Epithelial cell of esophagus (primary cell): ENCODE results near the gene EXOC3.

Source experiments
- DNase-seq: peaks from one replicate; pipeline ENCODE4 v3.0.0; 2010; ENCODE audit warnings: low read depth
- H3K4me3 ChIP-seq: 2 replicates; pipeline ENCODE4 v1.5.1; 2011; ENCODE audit warnings: mild to moderate bottlenecking, low read length, control low read depth
- CTCF ChIP-seq: IDR thresholded peaks from 2 replicates; pipeline ENCODE4 v1.5.1; 2011; ENCODE audit warnings: low read depth, mild to moderate bottlenecking, low read length, control low read depth, inconsistent platforms; ENCODE audit not compliant: insufficient read depth; ENCODE audit errors: missing control alignments

EXOC3 gene

GRCh38 chr5:481347-481746, 38.4 kb downstream of the EXOC3 start:
- no peak for TF ChIP-seq CTCF
- H3K4me3 ChIP-seq, result no peak overlapping the region
- DNase-seq, result no peak

GRCh38 chr5:482021-482420, 39.0 kb downstream of the EXOC3 start:
- DNase-seq, result no peak
- no peak overlapping the region for H3K4me3 ChIP-seq
- TF ChIP-seq CTCF, result no peak

- no peak for DNase-seq
- H3K4me3 ChIP-seq, result no peak overlapping the region
- TF ChIP-seq CTCF, result no peak
Measured at GRCh38 chr5:482506-482905, 39.5 kb downstream of the EXOC3 start.

- no peak for TF ChIP-seq CTCF
- no peak for DNase-seq
- no peak overlapping the region for H3K4me3 ChIP-seq
Measured at GRCh38 chr5:483011-483410, 40.0 kb downstream of the EXOC3 start.

- no peak for DNase-seq
- no peak for TF ChIP-seq CTCF
- H3K4me3 ChIP-seq, result no peak overlapping the region
Measured at GRCh38 chr5:483434-484140, 40.6 kb downstream of the EXOC3 start.

GRCh38 chr5:484556-484955, 41.6 kb downstream of the EXOC3 start:
- no peak overlapping the region for H3K4me3 ChIP-seq
- no peak for DNase-seq
- TF ChIP-seq CTCF, result no peak
